Activated naive CD4-positive, alpha-beta T cell treated with anti-CD3 and anti-CD28 coated beads for 36 hours (primary cell): ENCODE measurements around the gene AOC1. TPM values are rescaled to one million over a fixed set of nuclear protein-coding genes. Genes with fewer than 3 reads are reported as not detected.

ENCODE experiments used
- CTCF ChIA-PET: fragments of 350-600 bp; sonication (Branson Sonifier 250); formaldehyde crosslinking; loops from one replicate; lab custom pipeline; 2021; ENCODE audit warnings: antibody characterized with exemption; lab: Charles Lee
- DNase-seq: peaks from one replicate; pipeline ENCODE4 v3.0.0-alpha.2; 2020
- H3K27ac Mint-ChIP-seq: one replicate; pipeline ENCODE4 v1.8.0; 2021; ENCODE audit warnings: mild to moderate bottlenecking, mixed read lengths
- H3K27me3 Mint-ChIP-seq: one replicate; pipeline ENCODE4 v1.8.0; 2021; ENCODE audit warnings: low read depth, mixed read lengths
- H3K36me3 Mint-ChIP-seq: one replicate; pipeline ENCODE4 v1.8.0; 2021; ENCODE audit warnings: low read depth, mixed read lengths
- H3K4me1 Mint-ChIP-seq: one replicate; pipeline ENCODE4 v1.8.0; 2021; ENCODE audit warnings: low read depth, mixed read lengths
- H3K4me3 Mint-ChIP-seq: one replicate; pipeline ENCODE4 v1.8.0; 2021; ENCODE audit warnings: mild to moderate bottlenecking, moderate library complexity, mixed read lengths
- H3K9me3 Mint-ChIP-seq: one replicate; pipeline ENCODE4 v1.8.0; 2021; ENCODE audit warnings: mixed read lengths
- intact Hi-C: fragments of 100-400 bp; cut with micrococcal nuclease; formaldehyde crosslinking; loops from one replicate; pipeline ENCODE4 v1.15.1; 2023
- total RNA-seq, 2 experiments: library from RNA; stranded (reverse); gene quantifications; one replicate each; pipeline ENCODE4 v1.2.3, GENCODE V29; 2021

Gene AOC1
- total RNA-seq, 2 experiments from 2014 or later: not detected

DNA sequence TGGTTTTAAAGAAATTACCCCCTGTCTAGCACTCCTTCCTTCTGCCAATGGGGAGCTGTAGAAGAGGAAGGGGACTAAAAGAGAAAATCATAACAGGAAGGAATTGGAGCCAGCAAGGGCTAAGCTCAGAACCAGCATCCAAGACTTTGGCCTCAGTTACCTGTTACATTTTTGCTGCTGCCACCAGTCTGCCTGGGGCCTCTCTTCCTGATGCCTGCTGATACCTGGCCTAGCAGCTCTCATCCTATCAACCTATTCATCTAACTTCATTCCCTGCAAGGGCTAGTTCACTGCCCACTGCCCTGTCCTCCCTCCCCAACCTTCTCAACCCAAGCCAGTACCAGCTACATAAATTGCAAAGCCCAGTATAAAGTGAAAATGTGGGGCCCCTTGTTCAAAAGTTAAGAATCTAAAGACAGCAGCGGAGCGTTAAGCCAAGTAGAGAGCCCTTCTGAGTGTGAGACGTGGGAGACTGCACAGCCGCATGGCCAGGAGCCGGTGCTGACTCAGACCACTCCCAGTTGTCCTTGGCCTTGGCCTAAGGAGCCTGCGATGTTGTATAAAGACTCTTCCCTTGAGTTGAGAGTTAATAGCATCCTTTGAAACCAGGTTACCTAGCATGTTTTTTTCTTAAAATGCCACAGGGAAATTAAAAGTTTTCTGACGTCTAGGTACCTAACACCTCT, 13.2 kb upstream of the AOC1 start:
- no peaks in the 10 kb centered on the region for H3K4me1 Mint-ChIP-seq

GRCh38 chr7:150842018-150842417, 10.3 kb upstream of the AOC1 start:
- CTCF ChIA-PET: interaction anchor here (0.7 kb wide), 1 partner anchor 35 kb away, joined by 3 read pairs; no protein-coding TSS in a partner anchor
- Mint-ChIP-seq H3K9me3 (no peaks in the 10 kb centered on the region), H3K4me1 (no peaks in the 10 kb centered on the region), H3K27me3 (no peaks in the 10 kb centered on the region), H3K27ac (no peak overlapping the region), H3K4me3 (no peak overlapping the region), H3K36me3 (no peaks in the 10 kb centered on the region)
- DNase-seq: no peak
- intact Hi-C loops: no loop called here

More for the DNA sequence above, 13.2 kb upstream of the AOC1 start:
- Mint-ChIP-seq H3K27me3 (no peaks in the 10 kb centered on the region), H3K9me3 (no peaks in the 10 kb centered on the region), H3K36me3 (no peaks in the 10 kb centered on the region), H3K27ac (no peak overlapping the region), H3K4me3 (no peak overlapping the region)
- CTCF ChIA-PET: no interaction called here
- DNase-seq: no peak
- intact Hi-C loops: no loop called here

- CTCF ChIA-PET: interaction anchor here (0.7 kb wide), 1 partner anchor 34 kb away, joined by 3 read pairs; no protein-coding TSS in a partner anchor
- Mint-ChIP-seq H3K27ac (no peak overlapping the region), H3K36me3 (no peaks in the 10 kb centered on the region), H3K4me3 (no peak overlapping the region), H3K27me3 (no peaks in the 10 kb centered on the region), H3K4me1 (no peaks in the 10 kb centered on the region), H3K9me3 (no peaks in the 10 kb centered on the region)
- no peak for DNase-seq
- intact Hi-C loops: no loop called here
Observed at GRCh38 chr7:150842716-150843115, 9.6 kb upstream of the AOC1 start.

- Mint-ChIP-seq H3K9me3 (no peaks in the 10 kb centered on the region), H3K27ac (no peak overlapping the region), H3K27me3 (peaks cover 4% of the 10 kb centered on the region), H3K4me1 (no peaks in the 10 kb centered on the region), H3K36me3 (no peaks in the 10 kb centered on the region), H3K4me3 (no peak overlapping the region)
- DNase-seq: no peak
- CTCF ChIA-PET: no interaction called here
- intact Hi-C loops: no loop called here
Observed at GRCh38 chr7:150845421-150845861, 6.9 kb upstream of the AOC1 start.

DNA sequence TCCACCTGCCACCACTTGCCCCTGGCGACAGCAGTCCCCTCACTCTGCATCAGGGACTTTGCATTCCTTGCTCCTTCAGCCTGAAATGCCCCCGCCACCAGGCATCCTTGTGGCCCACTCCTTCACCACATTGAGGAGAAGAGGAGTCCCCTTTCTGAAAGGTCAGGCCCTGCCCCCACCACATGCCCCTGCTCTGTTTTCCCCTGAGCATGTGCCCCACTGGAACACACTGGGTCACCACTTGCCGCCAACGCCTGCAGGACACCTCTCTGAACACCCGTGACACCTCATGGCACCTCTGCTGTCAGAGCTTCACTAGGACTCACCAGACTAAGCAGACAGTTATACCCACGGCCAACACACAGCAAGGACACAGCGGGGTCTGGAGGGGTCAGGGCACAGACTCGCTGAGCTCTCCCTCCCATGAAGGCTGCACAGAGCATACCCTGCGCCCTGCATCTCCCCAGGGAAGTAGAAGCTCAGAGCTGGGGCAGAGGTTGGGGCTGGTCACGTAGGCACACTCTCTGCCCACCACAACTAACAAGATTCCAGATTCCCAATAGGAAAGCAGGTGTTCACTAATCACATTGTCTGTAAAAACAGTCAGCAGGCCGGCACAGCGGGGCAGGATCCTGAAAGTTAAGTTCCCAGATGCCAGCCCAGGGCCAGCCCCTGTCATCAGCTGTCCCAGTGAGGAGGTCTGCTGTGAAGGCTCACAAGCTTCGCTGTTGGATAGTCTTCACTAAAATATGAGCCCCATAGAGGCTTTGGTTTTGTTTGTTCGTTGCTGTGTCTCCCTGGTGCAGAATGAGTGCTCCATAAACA, 5.8 kb upstream of the AOC1 start:
- Mint-ChIP-seq H3K36me3 (no peaks in the 10 kb centered on the region), H3K9me3 (no peaks in the 10 kb centered on the region), H3K4me1 (no peaks in the 10 kb centered on the region), H3K4me3 (no peak overlapping the region), H3K27ac (no peak overlapping the region), H3K27me3 (peaks cover 4% of the 10 kb centered on the region)
- intact Hi-C loops: no loop called here
- CTCF ChIA-PET: no interaction called here
- no peak for DNase-seq

GRCh38 chr7:150847536-150847935, 4.8 kb upstream of the AOC1 start:
- no peaks in the 10 kb centered on the region for H3K36me3 Mint-ChIP-seq
- peaks cover 2% of the 10 kb centered on the region for H3K4me1 Mint-ChIP-seq
- peaks cover 12% of the 10 kb centered on the region for H3K27me3 Mint-ChIP-seq
- no peak overlapping the region for H3K4me3 Mint-ChIP-seq
- CTCF ChIA-PET: no interaction called here
- no peak overlapping the region for H3K27ac Mint-ChIP-seq
- H3K9me3 Mint-ChIP-seq: no peaks in the 10 kb centered on the region
- intact Hi-C loops: no loop called here
- no peak for DNase-seq

- Mint-ChIP-seq H3K27ac (no peak overlapping the region), H3K4me1 (peaks cover 2% of the 10 kb centered on the region), H3K9me3 (no peaks in the 10 kb centered on the region), H3K36me3 (no peaks in the 10 kb centered on the region), H3K4me3 (no peak overlapping the region), H3K27me3 (peaks cover 12% of the 10 kb centered on the region)
- CTCF ChIA-PET: no interaction called here
- intact Hi-C loops: no loop called here
- DNase-seq: no peak
Observed at GRCh38 chr7:150848111-150848510, 4.2 kb upstream of the AOC1 start.

- no peaks in the 10 kb centered on the region for H3K9me3 Mint-ChIP-seq
- H3K4me1 Mint-ChIP-seq: peaks cover 2% of the 10 kb centered on the region
- CTCF ChIA-PET: no interaction called here
- H3K4me3 Mint-ChIP-seq: no peak overlapping the region
- no peaks in the 10 kb centered on the region for H3K36me3 Mint-ChIP-seq
- no peak overlapping the region for H3K27ac Mint-ChIP-seq
- peaks cover 12% of the 10 kb centered on the region for H3K27me3 Mint-ChIP-seq
- intact Hi-C loops: no loop called here
- DNase-seq: no peak
Observed at GRCh38 chr7:150848561-150849115, 3.7 kb upstream of the AOC1 start.

DNA sequence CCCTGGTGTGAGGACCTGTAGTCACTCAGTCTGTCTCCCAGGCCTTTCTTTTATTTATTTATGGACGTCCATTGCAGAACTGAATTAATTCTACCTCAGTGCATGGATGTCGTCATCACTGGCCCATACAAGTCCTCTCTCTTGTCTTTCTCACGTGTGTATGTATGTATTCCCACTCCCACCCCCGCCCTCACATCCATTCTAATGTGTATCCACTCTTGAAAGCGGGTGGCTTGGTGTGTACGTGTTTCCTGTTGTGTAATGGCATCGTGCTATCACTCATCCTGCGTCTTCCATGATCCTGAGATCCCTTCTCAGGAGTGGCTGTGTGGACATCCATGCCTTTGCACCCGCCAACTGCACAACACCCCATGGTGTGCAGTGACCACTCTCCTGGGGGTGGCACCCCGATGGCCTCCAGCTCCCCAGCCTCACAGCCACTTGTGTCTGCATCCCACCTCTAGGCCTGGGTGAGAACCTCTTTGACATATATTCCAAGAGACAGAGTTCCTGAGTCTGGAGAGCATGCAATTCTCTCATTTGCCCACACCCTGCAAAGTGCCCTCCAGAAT, 3.0 kb upstream of the AOC1 start:
- peaks cover 12% of the 10 kb centered on the region for H3K27me3 Mint-ChIP-seq
- H3K4me1 Mint-ChIP-seq: peaks cover 2% of the 10 kb centered on the region
- H3K36me3 Mint-ChIP-seq: no peaks in the 10 kb centered on the region
- H3K27ac Mint-ChIP-seq: no peak overlapping the region
- intact Hi-C loops: no loop called here
- CTCF ChIA-PET: no interaction called here
- no peak for DNase-seq
- H3K9me3 Mint-ChIP-seq: no peaks in the 10 kb centered on the region
- no peak overlapping the region for H3K4me3 Mint-ChIP-seq

GRCh38 chr7:150850273-150850672, 2.0 kb upstream of the AOC1 start:
- intact Hi-C loops: no loop called here
- Mint-ChIP-seq H3K9me3 (no peaks in the 10 kb centered on the region), H3K36me3 (no peaks in the 10 kb centered on the region), H3K4me3 (no peak overlapping the region), H3K27ac (no peak overlapping the region), H3K27me3 (peaks cover 12% of the 10 kb centered on the region), H3K4me1 (peaks cover 2% of the 10 kb centered on the region)
- CTCF ChIA-PET: no interaction called here
- no peak for DNase-seq

DNA sequence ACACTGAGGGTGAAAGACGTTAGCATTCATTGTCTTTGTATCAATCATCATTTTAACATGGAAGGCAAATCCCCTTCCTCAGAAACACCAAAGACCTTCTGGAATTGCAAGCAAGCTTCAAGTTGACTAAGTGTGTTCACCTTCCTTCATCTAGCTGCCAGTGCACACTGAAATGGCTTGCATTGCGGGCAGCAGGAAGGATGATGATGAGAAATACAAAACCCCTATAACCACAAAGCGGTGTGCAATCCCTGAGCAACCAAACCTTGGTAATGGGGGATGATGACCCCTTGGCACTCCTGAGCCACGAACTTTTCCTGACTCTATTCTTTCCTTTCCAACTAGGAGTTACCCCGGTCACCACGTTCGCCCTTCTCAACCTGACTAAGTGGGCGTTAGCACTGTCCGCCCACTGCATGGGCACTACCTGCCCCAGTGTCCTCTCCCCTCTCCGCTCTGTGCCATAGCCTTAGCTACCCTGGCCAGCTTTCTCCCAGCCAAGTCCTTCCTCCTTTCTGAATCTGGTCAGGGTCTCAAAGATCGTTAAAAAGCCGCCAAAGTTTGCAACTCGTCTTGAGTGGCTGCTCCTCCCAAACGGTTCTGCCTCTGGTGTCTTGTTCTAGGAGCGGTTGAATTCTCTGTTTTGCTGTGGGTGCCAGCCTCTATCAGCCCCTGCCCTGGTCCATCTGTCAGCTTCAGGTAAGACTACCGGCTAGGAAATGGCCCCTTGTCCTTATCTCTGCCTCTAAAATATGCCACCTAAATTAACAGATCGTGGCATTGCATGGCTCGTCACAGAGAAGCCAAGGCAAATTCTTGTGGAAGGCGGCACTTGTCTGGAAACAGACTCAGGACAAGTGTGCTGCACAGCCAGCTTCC, 586 bp upstream of the AOC1 start:
- H3K27ac Mint-ChIP-seq: no peak overlapping the region
- no peak for DNase-seq
- H3K4me3 Mint-ChIP-seq: no peak overlapping the region
- no peaks in the 10 kb centered on the region for H3K9me3 Mint-ChIP-seq
- intact Hi-C loops: no loop called here
- H3K27me3 Mint-ChIP-seq: peaks cover 12% of the 10 kb centered on the region
- H3K4me1 Mint-ChIP-seq: peaks cover 2% of the 10 kb centered on the region
- CTCF ChIA-PET: no interaction called here
- no peaks in the 10 kb centered on the region for H3K36me3 Mint-ChIP-seq
